GM21528 (cell line): ENCODE results near the gene MMADHC.

Experiments
- ATAC-seq: cut with Tn5 transposase; IDR thresholded peaks from one replicate; pipeline ENCODE4 v1.9.1; 2021; ENCODE audit warnings: mild to moderate bottlenecking, moderate library complexity; ENCODE audit not compliant: unreplicated experiment, low FRiP score

Gene MMADHC

DNA sequence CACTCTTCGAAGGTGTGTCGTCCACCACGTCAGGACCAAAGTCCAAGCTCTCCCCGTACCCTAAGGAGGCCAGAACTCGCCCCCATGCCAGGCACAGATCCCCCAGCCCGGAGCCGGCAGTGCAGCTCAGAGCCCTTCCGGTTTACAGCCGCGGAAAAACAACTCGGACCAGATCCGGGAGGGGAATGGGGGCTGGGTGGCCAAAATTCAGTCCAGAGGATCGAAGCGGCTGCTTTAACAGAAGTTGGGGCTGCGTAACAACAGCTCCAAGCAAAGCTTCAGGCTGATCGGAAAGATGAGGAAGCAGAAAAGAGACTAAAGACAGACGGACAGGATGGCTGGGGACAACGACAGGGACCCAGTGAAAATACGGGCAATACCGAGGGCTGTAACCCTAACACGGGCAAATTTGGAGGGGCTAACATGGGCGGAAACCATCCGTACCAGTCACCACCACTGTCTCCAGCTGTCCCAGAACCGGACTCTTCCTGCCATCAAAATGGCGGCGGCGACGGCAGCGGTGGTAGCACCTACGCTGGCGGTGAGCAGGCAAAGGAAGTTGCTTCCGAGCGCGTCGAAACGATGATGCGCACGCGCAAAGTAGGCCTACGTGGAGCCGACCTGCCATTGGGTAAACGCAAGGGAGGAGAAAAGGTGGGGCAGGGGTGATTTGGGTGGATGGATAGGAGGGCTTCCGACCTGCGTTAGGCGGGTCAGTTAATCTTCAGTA is at the start of gene MMADHC:
TSS of gene MMADHC (minus strand) at position 556 of the 730 bp plus-strand sequence. CDS start 678 bp downstream, outside the sequence.
- peak; percentile 99 for ATAC-seq

GRCh38 chr2:149634103-149634502 is 46.5 kb upstream of the MMADHC start:
- ATAC-seq: no peak

DNA sequence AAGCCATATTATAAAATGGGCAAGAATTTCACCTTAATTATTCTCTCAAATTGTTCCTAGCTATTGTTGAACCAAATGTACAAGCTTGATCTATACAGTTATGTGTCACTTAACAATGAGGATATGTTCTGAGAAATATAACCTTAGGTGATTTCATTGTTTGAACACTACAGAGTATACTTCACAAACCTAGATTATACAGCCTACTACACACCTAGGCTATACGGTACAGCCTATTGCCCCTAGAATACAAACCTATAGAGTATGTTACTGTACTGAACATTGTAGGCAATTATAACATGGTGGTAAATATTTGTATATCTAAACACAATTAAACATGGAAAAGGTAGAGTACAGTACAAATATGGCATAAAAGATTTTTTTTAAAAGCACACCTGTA is 42.9 kb upstream of the MMADHC start:
- ATAC-seq: no peak

GRCh38 chr2:149629026-149629425 is 41.5 kb upstream of the MMADHC start:
- no peak for ATAC-seq

DNA sequence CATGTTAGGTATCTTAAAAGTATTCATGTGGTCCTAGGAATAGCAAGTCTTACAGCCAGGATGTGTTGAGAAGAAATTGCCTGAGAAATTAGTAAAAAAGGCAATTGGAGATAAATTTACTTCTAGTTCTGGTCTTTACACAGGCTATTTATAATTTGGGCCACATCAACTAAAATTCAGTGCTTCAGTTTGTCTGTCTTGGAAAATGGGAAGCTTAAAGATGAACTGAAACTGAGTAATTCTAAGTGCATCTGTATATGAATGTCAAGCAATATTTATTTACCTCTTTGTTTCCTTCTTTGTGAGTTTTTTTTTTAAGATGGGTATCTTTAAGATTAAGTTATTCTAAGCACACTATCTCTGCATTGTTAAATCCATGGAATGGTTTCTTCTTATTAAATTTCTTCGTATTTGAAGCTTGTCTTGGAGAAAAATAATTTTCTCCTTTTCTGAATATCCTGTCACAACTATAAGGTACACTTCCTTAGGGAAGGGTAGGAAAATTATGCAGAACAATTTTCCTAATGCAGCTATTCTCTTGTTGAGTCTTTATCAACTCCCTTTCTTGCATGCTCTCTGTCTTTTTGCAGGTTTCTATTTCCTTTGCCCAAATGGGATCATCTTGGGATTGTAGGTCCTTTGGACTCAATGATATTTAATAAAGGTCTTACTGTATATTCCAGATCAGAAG is 39.7 kb upstream of the MMADHC start:
- ATAC-seq: no peak

- no peak for ATAC-seq
These were observed 38.1 kb upstream of the MMADHC start for GRCh38 chr2:149625671-149626070.

DNA sequence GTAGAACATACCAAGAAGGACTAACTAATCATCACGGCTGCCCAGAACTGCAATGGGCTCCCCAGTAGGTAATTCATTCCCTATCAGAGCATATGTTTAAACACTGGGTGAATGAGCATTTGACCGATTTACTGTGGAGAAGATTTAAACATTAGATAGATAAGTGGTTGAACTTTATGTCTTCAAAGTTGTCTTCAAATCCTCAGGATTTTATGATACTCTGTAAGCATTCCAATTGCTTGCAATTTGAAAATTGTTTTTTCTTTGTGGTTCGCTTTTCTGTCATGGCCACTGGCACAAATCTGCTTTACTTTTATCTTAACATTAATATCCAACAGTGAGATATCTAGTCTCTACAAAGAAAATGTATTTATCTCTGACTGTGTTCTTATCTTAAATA is 37.7 kb upstream of the MMADHC start:
- no peak for ATAC-seq

GRCh38 chr2:149622343-149622742 is 34.8 kb upstream of the MMADHC start:
- no peak for ATAC-seq

DNA sequence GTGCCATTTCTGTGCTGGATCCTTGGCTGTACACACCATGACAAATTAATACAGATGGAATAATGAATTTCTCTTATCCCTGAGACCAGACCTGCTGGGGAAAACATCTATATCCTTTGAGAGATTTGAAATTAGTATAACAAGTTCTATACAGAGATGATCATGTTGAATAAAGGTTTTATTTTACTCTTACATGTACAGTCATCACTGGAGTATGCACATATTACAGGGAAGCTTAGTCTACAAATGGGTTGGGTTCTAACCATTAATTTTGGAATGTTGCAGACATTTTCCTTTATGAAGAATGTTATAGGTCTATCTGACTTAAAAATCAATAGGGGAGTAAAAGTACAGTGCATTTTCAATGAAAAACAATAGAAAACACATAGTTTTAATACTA is 29.9 kb upstream of the MMADHC start:
- no peak for ATAC-seq

DNA sequence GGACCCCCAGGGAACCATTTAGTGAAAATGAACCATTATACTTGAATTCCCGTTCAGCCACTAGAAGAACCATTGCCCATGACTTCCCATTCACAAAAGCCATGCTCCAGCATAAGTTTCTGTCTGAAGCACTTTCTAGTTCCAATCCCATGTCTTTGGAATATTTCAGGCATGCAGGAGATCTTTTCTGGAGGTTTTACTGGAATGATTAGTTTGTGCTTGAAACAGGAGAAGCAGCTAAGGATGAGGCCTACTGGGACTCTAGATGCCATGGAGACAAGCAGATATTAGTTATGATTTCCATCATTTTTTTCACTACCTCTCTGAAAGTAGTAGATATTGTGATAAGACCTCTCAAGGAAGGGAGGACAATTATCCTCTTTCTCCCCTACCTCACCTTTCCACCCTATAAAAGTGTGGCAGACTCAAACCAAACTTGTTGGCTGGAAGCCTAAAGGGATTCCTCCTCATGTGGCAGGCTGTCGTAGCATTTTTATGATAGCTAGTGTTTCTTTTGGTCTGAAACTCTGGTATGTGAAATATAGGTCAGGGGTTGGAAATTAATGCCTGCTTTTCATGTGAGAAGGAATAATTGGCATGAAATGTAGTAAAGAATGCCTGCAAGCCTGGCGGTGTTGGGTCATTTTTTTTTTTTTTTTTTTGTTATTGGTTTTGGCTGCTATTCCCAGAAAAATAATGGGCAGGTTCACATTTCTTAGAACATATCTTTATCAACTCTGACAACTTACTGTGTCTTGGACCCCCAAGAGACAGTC is 29.3 kb upstream of the MMADHC start:
- ATAC-seq: no peak

DNA sequence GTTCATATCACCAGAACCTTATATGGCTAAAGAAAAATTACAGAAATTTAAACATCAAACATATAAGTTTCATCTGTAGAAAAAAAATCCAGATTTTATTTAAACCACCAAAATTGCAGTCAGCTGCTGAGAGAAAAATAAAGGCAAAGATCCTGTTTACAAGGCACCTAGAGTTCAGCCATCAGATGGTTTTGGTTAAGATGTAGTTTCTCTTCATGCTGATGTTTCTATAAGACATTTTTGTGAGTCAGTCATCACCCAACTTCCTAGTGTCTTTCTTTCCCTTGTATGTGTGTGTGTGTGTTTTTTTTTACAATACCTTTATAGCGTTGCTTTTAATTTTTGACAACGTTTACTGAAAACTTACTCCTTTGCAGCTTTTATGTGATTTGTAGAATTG is 26.1 kb upstream of the MMADHC start:
- no peak for ATAC-seq

GRCh38 chr2:149612122-149612521 is 24.5 kb upstream of the MMADHC start:
- ATAC-seq: no peak

DNA sequence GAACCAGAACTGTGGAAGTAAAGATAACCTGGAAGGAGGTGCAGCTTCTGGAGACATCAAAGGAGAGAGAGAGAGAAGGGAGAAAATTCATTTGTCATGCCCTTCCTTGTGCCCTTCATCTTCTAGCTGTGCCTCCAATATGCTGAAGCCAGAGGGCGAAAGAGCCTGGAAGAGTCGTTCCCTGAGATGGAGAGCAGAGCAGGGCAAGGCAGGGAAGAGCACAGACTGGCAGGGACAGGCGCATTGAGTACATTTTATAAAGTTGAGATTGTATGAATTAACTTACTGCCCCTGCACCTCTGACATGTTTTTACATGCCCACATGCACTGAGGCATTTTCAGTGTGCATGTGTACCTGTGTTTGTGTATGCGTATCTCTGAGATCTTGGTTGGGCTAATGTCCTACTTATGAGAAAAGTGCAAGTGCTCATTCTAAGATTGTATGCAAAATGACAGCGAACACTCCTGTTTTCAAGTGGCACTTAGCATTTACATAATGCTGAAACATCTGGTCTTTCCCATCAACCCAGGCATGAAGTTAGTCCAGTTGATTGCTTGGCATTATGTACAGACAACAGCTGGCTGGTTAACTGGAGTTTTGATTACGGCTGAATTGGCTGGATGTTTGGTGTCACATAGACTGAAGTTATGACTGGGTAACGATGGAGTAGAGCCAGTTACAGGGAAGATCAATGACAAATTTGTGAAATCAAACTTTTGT is 23.7 kb upstream of the MMADHC start:
- ATAC-seq: no peak

DNA sequence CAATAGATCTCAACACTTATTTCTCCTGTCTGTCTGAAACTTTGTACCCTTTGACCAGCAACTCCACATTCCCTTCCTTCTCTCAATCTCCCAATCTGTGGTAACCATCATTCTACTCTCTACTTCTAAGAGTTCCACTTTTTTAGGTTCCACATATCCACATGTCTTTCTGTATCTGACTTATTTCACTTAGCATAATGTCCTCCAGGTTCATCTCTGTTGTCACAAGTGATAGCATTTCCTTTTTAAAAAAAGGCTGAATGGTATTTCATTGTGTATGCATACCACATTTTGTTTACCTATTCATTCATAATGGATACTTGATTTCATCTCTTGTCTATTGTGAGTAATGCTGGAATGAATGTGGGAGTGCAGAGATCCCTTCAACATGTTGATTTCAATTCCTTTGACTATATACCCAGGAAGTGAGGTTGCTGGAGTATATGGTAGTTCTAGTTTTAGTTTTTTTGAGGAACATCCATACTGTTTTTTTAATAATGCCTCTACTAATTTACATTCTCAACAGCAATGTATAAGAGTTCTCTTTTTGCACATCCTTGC is 18.8 kb upstream of the MMADHC start:
- no peak for ATAC-seq

DNA sequence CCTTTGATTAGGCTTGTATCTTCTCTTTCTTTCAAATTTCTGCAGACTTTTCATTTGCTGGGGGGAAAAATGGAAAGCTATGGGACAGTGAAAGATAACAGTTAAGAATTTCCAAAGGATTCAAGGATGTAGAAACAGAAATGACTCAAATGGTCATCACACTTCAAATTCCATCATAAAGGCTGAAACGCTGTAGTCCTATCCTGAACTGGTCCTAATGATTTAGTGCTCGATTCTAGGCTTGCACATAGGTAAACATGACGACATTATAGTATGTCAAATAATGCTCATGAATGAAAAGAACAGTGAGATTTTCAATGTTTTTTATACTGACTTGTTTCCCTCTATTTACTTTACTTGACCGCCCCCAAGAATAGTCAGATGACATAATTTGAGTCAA is 15.7 kb upstream of the MMADHC start:
- no peak for ATAC-seq

GRCh38 chr2:149601141-149601796 is 13.7 kb upstream of the MMADHC start:
- no peak for ATAC-seq

DNA sequence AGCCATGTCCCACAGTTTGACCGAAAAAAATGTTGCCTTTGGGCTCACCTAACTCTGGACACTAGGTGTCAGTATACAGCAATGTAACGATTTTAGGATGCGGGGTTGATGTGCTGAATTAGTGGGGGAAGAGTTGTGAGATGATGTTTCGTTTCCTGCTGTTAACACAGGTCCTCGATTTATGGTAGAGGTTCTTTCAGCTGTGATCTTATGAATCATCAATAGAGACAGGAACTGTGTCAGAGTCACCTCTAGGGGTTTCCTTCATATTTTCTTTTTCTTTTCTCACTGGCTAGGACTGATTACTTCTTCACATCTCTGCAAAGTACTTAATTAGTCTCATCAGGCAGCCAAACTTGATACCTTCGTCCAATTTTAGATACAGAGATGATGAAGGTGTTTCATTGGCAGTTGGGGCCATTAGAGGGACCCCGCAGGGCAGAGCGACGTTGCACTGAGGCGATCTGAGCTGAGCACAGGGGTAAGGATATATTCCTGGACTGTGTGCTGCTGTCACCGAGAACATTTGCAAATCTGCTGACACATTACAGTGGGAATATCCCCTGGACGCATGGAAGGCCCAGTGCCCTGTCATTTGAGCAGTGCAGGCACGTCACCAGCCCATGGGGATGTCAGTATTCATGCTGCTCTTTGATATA is 10.2 kb upstream of the MMADHC start:
- peak; percentile 97 for ATAC-seq

- peak; percentile 15 for ATAC-seq
These were observed 9.6 kb upstream of the MMADHC start for GRCh38 chr2:149597050-149597667.

GRCh38 chr2:149596471-149596870 is 8.9 kb upstream of the MMADHC start:
- ATAC-seq: no peak
